ENCODE measurements around the gene HAUS1. TPM values are rescaled to one million over a fixed set of nuclear protein-coding genes. Genes with fewer than 3 reads are reported as not detected.

The HAUS1 gene
- total and polyA plus RNA-seq, 2 of the 8 experiments (the other 6 are each of a cell fraction or from before 2014, with no cell fraction given), result 104 TPM

GRCh38 chr18:46097431-46097800, 6.8 kb upstream of the HAUS1 start:
- ChIA-PET CTCF (ENCODE audit: partially characterized antibody) (interaction anchor here (1.3 kb wide), 1 partner anchor 184 kb away, joined by 3 read pairs; no protein-coding TSS in a partner anchor), POLR2A (ENCODE audit: partially characterized antibody) (interaction anchor here (0.7 to 2.1 kb wide), 7 partner anchors 10 to 130 kb away, joined by 3 to 9 read pairs (median 3); a partner anchor contains a TSS)
- Histone ChIP-seq H3K4me2 (ENCODE audit: insufficient read depth in 1 of 2, low read depth in 2 of 2, low read length in 2 of 2) (peak overlapping the region; percentile 75 to 77), H4K8ac (ENCODE audit: extremely low read depth, insufficient read depth, low read length) (no peak overlapping the region), H2BK12ac (ENCODE audit: low read depth, low read length) (0 out of 2 replicates have a peak overlapping the region, but pooled peaks have one; percentile 81), H4K5ac (ENCODE audit: insufficient read length, low read depth, low read length) (peak overlapping the region; percentile 95), H2BK20ac (ENCODE audit: low read length) (no peak overlapping the region), H2BK120ac (replicated peaks; ENCODE audit: low read depth, low read length) (no peak overlapping the region), H2AK5ac (ENCODE audit: low read depth, low read length) (no peak overlapping the region), H3K23me2 (ENCODE audit: low read depth, low read length) (peaks cover 10% of the 10 kb centered on the region), H3K9ac (replicated peaks in 1 of 4; ENCODE audit: extremely low read depth in 1 of 4, low read depth in 3 of 4, low read length in 3 of 4) (peak overlapping the region; percentile 83 to 94 (median 93)), H3K4me3 (ENCODE audit: extremely low read depth in 1 of 4, insufficient read depth in 2 of 4, low read depth in 3 of 4, low read length in 4 of 4) (peak overlapping the region; percentile 91 to 99 (median 98)), H2BK5ac (ENCODE audit: low read depth, low read length) (peak overlapping the region; percentile 93), H4K91ac (replicated peaks; ENCODE audit: insufficient read length, low read length) (peak overlapping the region; percentile 50), H3K9me3 (ENCODE audit: insufficient read depth in 2 of 2, low read depth in 1 of 2, low read length in 1 of 2) (no peaks in the 10 kb centered on the region), H3K79me2 (ENCODE audit: control insufficient read depth in 1 of 2, insufficient read depth in 2 of 2, low read length in 2 of 2) (peaks cover 22 to 55% of the 10 kb centered on the region in 2 experiments), H3K4me1 (replicated peaks in 1 of 4; ENCODE audit: control insufficient read depth in 3 of 4, insufficient read depth in 4 of 4, low read length in 3 of 4) (peaks cover 0 to 3% (median 2%) of the 10 kb centered on the region in 4 experiments; a peak in 6 of 7 replicates), H2AFZ (ENCODE audit: low read length) (no peak overlapping the region), H3K56ac (replicated peaks; ENCODE audit: insufficient read length, low read depth, low read length) (peak overlapping the region; percentile 71), H3K36me3 (ENCODE audit: control insufficient read depth in 2 of 4, insufficient read depth in 4 of 4, low read length in 3 of 4) (peaks cover 3 to 25% (median 14%) of the 10 kb centered on the region in 4 experiments), H3K23ac (ENCODE audit: insufficient read length) (no peak overlapping the region), H3K27ac (ENCODE audit: low read depth, low read length) (peak overlapping the region; percentile 92; the same call in 1 of the 2 replicates), H3K18ac (ENCODE audit: extremely low read depth, low read length) (peak overlapping the region; percentile 92; the same call in 1 of the 2 replicates), H4K20me1 (replicated peaks in 1 of 2; ENCODE audit: control insufficient read depth in 1 of 2, insufficient read depth in 2 of 2, low read length in 2 of 2) (peaks cover 1 to 3% of the 10 kb centered on the region in 2 experiments), H3K4ac (replicated peaks; ENCODE audit: insufficient read length, low read depth, low read length) (peak overlapping the region; percentile 40), H3K14ac (ENCODE audit: insufficient read length) (no peak overlapping the region), H3K27me3 (replicated peaks in 1 of 4; ENCODE audit: control insufficient read depth in 3 of 4, extremely low read depth in 1 of 4, insufficient read depth in 3 of 4, low read length in 3 of 4) (no peaks in the 10 kb centered on the region), H3K79me1 (ENCODE audit: low read depth, low read length) (no peaks in the 10 kb centered on the region), H2BK15ac (ENCODE audit: low read length) (no peak overlapping the region)
- 5% methylated on average over 8 of the region's 8 CpGs; no CpG with 5 or more reads in 1 of the 2 experiments for WGBS, 2 experiments (ENCODE audit: extremely low coverage in 1 of 2, insufficient coverage in 1 of 2, insufficient read length in 1 of 2, insufficient replicate concordance in 2 of 2, low coverage in 1 of 2, low lambda C conversion rate in 2 of 2, missing lambda C conversion rate in 1 of 2)
- no peak for DNase-seq (ENCODE audit: low read depth in 1 of 2, low spot score in 2 of 2)
- FAIRE-seq, result no peak
- 0 out of 4 replicates have a peak, but pooled peaks of 1 of the 2 experiments have one; percentile 29 for TF ChIP-seq SIN3A (conservative IDR thresholded peaks at IDR 0.05 in 1 of 2, IDR thresholded peaks at IDR 0.05 in 1 of 2; ENCODE audit: low read depth in 1 of 2, low read length in 2 of 2)
- TF ChIP-seq SAP30 (IDR thresholded peaks at IDR 0.05; ENCODE audit: insufficient read depth, insufficient replicate concordance, low read length), result peak; percentile 90
- TF ChIP-seq PHF8 (conservative IDR thresholded peaks at IDR 0.05; ENCODE audit: low read depth, low read length), result no peak
